ENCODE data around the gene GRB10. TPM values are rescaled to one million over a fixed set of nuclear protein-coding genes. Genes with fewer than 3 reads are reported as not detected.

The GRB10 gene
- total RNA-seq, 4 donors from 2014 or later = 3.5 to 35.1 (median 9.2) TPM

DNA sequence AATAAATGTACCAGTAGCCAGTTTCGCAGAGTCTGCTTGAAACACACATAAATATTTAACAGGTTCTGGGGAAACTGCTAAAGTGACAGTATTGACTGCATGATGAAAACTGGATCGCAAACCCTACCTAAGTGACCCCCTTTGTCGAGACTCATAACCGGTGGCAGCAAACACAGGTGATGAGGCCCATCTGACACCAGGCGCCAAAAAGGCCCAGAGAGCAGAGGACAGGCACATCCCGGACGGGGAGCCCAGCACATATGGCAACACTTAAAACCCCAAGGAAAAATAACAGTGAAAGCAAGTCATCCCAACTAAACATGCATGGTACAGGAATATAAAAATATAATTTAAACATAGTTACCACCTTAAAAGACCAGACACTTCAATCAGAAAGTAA lies 62.4 kb downstream of the GRB10 start:
- 83 to 85% methylated on average over 7 of the region's 7 CpGs for WGBS, 2 donors
- Histone ChIP-seq H3K4me3 (no peak overlapping the region), H3K9me3 (no peaks in the 10 kb centered on the region), H3K4me1 (peaks cover 0 to 19% (median 3%) of the 10 kb centered on the region in 3 donors), H3K36me3 (no peaks in the 10 kb centered on the region), H3K27ac (no peak overlapping the region), H3K27me3 (no peaks in the 10 kb centered on the region)
- intact Hi-C loops (cut with DNase I) = no loop called here
- no peak for DNase-seq
- no peak for TF ChIP-seq POLR2A (IDR thresholded peaks at IDR 0.05)
- TF ChIP-seq, protein P1, sequence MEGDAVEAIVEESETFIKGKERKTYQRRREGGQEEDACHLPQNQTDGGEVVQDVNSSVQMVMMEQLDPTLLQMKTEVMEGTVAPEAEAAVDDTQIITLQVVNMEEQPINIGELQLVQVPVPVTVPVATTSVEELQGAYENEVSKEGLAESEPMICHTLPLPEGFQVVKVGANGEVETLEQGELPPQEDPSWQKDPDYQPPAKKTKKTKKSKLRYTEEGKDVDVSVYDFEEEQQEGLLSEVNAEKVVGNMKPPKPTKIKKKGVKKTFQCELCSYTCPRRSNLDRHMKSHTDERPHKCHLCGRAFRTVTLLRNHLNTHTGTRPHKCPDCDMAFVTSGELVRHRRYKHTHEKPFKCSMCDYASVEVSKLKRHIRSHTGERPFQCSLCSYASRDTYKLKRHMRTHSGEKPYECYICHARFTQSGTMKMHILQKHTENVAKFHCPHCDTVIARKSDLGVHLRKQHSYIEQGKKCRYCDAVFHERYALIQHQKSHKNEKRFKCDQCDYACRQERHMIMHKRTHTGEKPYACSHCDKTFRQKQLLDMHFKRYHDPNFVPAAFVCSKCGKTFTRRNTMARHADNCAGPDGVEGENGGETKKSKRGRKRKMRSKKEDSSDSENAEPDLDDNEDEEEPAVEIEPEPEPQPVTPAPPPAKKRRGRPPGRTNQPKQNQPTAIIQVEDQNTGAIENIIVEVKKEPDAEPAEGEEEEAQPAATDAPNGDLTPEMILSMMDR (IDR thresholded peaks at IDR 0.05) = no peak

DNA sequence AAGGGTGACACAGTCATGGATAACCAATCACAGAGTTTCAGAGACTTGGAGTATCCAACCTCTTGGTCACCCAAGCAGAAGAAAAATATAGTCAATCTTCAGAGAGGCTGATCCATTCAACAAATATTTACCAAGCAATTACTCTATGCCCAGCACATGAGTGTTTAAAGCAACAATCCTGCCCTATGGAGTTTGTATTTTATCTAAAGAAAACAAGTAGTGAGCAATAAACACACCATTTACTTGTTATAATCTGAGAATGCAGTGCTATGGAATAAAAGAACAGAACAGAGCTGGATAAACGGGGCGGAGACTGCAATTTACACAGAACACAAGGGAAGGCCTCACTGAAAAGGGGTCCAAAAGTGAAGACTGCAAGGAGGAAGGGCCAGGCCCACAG lies 63.8 kb downstream of the GRB10 start:
- no peak for DNase-seq
- no peaks in the 10 kb centered on the region for H3K9me3 ChIP-seq
- peaks cover 0 to 26% (median 3%) of the 10 kb centered on the region in 3 donors for H3K4me1 ChIP-seq
- no peak overlapping the region for H3K27ac ChIP-seq
- H3K4me3 ChIP-seq = no peak overlapping the region
- no peak for TF ChIP-seq POLR2A (IDR thresholded peaks at IDR 0.05)
- TF ChIP-seq, protein P1 (IDR thresholded peaks at IDR 0.05) = no peak
- no peaks in the 10 kb centered on the region for H3K36me3 ChIP-seq
- 84 to 85% methylated on average over 2 of the region's 2 CpGs for WGBS, 2 donors
- no peaks in the 10 kb centered on the region for H3K27me3 ChIP-seq
- intact Hi-C loops (cut with DNase I) = no loop called here

DNA sequence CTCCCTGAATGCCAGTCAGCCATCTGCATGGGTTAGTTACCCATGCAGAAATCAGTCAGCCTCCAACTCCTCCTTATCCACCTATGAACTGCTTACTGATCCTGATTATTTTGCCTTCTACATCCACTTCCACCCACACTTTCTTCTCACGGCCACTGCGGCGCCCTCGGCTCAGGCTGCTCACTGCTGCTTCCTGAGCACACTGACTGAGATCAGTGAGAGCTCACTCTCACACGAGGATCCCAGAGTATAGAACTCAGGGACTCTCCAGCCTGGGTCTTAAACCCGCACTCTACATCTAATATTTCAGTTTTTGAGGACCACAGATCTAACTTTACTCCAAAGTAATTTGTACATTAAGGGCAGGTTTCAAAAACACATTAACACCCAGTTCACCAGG lies 64.4 kb downstream of the GRB10 start:
- intact Hi-C loops (cut with DNase I) = no loop called here
- no peak for DNase-seq
- H3K27ac ChIP-seq = no peak overlapping the region
- H3K9me3 ChIP-seq = no peaks in the 10 kb centered on the region
- H3K4me1 ChIP-seq = peaks cover 0 to 28% (median 3%) of the 10 kb centered on the region in 3 donors
- H3K4me3 ChIP-seq = no peak overlapping the region
- no peaks in the 10 kb centered on the region for H3K27me3 ChIP-seq
- TF ChIP-seq, protein P1 (IDR thresholded peaks at IDR 0.05) = no peak
- TF ChIP-seq POLR2A (IDR thresholded peaks at IDR 0.05) = no peak
- WGBS, 2 donors = 53 to 84% methylated on average over 6 of the region's 6 CpGs
- H3K36me3 ChIP-seq = no peaks in the 10 kb centered on the region

DNA sequence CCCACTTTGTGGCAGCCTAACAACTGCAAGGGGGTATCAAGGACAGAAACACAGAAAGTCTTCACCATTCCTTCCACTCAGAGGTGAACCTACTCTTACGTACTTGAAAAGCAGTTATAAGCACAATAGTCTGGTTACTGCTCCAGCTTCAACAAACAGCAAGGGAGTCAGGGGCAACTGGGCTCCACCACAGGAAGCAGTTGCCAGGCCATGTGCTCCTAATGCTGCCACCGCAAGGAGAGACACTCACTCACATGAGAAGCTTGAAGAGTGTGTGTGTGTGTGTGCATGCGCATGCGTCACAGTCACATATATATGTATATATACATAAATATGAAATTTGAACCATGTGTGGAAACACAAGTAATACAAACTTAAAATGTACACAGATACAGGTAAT lies 65.5 kb downstream of the GRB10 start:
- no peak overlapping the region for H3K4me3 ChIP-seq
- no peak overlapping the region for H3K27ac ChIP-seq
- peaks cover 0 to 37% (median 13%) of the 10 kb centered on the region in 3 donors for H3K4me1 ChIP-seq
- H3K9me3 ChIP-seq = no peaks in the 10 kb centered on the region
- no peak for DNase-seq
- no peaks in the 10 kb centered on the region for H3K36me3 ChIP-seq
- intact Hi-C loops (cut with DNase I) = no loop called here
- no peaks in the 10 kb centered on the region for H3K27me3 ChIP-seq
- no peak for TF ChIP-seq POLR2A (IDR thresholded peaks at IDR 0.05)
- TF ChIP-seq, protein P1 (IDR thresholded peaks at IDR 0.05) = no peak
- WGBS, 2 donors = 89 to 96% methylated on average over 4 of the region's 4 CpGs

DNA sequence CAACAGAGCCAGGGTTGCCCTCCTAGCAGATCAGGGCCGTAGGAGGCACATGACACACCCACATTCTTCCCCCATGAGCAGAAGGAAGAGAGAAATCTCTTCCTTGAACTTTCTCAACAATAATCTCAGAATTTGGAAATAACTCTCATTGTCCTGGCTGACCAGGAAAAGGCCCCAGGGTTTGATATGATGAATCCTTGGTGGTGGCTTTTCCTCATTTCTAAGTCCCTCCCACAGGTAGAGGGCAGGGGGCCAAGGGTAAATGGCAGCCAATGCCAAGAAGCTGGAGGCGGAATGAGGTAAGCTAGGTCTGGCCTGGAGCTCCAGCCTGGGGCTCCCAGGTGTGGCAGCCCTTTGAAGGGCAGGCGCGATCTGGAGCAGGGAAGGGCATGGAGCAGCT lies 67.8 kb downstream of the GRB10 start:
- Histone ChIP-seq H3K9me3 (no peaks in the 10 kb centered on the region), H3K36me3 (no peaks in the 10 kb centered on the region), H3K27ac (no peak overlapping the region), H3K4me1 (peaks cover 0 to 44% (median 18%) of the 10 kb centered on the region in 3 donors), H3K4me3 (no peak overlapping the region), H3K27me3 (no peaks in the 10 kb centered on the region)
- DNase-seq = no peak
- intact Hi-C loops (cut with DNase I) = no loop called here
- no peak for TF ChIP-seq POLR2A (IDR thresholded peaks at IDR 0.05)
- TF ChIP-seq, protein P1 (IDR thresholded peaks at IDR 0.05) = no peak
- WGBS, 2 donors = 64 to 65% methylated on average over 1 to 4 of the region's 4 CpGs
